NT2/D1 (cell line): ENCODE measurements around the gene KNOP1.

Source experiments
- SUZ12 ChIP-seq: IDR thresholded peaks from 2 replicates; pipeline ENCODE4 v1.6.1; 2011; ENCODE audit not compliant: insufficient read length, insufficient read depth; ENCODE audit errors: extremely low read depth
- YY1 ChIP-seq: IDR thresholded peaks from 2 replicates; pipeline ENCODE4 v1.6.1; 2011; ENCODE audit not compliant: insufficient read length, insufficient read depth

DNA sequence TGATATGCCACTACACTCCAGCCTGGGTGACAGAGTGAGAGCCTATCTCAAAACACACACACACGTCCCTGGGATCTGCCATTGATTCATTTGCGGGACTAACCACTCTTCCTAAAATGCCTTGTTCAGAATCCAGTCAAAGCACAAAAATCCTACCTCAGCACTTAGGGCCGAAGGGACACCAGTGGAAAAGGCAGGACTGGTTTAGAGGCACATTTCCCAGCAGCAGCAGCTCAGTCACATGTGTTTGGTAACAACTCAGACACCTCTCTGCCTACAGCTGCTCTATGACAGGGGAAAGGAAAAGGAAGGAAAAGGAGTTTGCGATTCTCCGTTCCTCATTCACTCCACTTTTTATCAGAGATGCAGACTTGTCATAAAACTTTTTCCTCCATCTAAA is 12.2 kb downstream of the KNOP1 start:
- no peak for TF ChIP-seq SUZ12
- TF ChIP-seq YY1, result no peak
